Type B pancreatic cell (in vitro differentiated cells): Measurements from ENCODE around the gene NOL9. TPM values are rescaled to one million over a fixed set of nuclear protein-coding genes. Genes with fewer than 3 reads are reported as not detected.

Experiments used
- DNase-seq: peaks from one replicate; pipeline ENCODE4 v3.0.0; 2021; ENCODE audit warnings: mixed read lengths; ENCODE audit not compliant: unreplicated experiment; ENCODE audit errors: extremely low spot score
- H3K27ac Mint-ChIP-seq: 2 replicates; pipeline ENCODE4 v1.8.0; 2021; ENCODE audit warnings: mild to moderate bottlenecking, mixed read lengths
- H3K27me3 Mint-ChIP-seq: 2 replicates; pipeline ENCODE4 v1.8.0; 2021; ENCODE audit warnings: mixed read lengths
- H3K36me3 Mint-ChIP-seq: 2 replicates; pipeline ENCODE4 v1.8.0; 2021; ENCODE audit warnings: mixed read lengths
- H3K4me1 Mint-ChIP-seq: one replicate; pipeline ENCODE4 v1.8.0; 2021; ENCODE audit warnings: mixed read lengths; ENCODE audit not compliant: unreplicated experiment
- H3K4me3 Mint-ChIP-seq: 2 replicates; pipeline ENCODE4 v1.8.0; 2021; ENCODE audit warnings: mild to moderate bottlenecking, mixed read lengths
- H3K9me3 Mint-ChIP-seq: 2 replicates; pipeline ENCODE4 v1.8.0; 2021; ENCODE audit warnings: mixed read lengths
- CTCF ChIP-seq: fragments of 200-600 bp; sonication (generic); conservative IDR thresholded peaks from 2 replicates; pipeline ENCODE4 v1.5.0; 2021; ENCODE audit warnings: antibody characterized with exemption, mild to moderate bottlenecking
- total RNA-seq: library from RNA; stranded (reverse); gene quantifications from 2 replicates; pipeline ENCODE4 v1.2.1, GENCODE V29; 2021; ENCODE audit warnings: low replicate concordance

NOL9 gene
- total RNA-seq, 1 donor from 2014 or later = 43.0 TPM

DNA sequence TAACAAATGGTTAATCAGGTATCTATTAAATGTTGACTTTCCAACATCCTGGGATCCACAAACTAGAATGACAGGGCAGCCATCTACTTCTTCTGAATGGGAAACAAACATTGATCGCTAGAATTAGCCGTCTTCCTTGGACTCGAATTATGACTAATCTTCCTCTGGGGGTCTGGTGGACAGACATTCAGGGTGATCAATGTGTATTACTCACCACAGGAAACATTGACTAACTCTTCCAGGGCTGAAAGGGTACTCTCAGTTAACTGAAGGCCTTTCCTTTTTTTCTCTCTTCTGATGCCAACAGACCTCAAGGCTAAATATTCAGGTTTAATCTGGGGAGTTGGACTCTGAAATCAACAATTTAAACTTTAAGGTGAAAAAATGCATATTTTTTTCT lies 9.5 kb downstream of the NOL9 start:
- Mint-ChIP-seq H3K9me3 (no peaks in the 10 kb centered on the region), H3K36me3 (no peaks in the 10 kb centered on the region), H3K27ac (no peak overlapping the region)

DNA sequence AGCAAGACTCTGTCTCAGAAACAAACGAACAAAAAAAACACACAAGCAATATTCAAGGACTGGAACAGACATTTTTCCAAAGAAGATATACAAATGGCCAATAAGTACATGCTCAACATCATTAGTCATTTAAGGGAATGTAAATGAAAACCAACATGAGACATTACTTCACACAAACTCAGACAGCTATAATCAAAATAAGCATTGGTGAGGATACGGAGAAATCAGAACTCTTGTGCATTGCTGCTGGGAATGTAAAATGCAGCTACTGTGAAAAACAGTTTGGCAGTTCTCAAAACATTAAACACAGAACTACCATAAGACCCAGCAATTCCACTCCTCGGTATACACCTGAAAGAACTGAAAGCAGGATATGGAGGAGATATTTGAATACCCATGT lies 15.4 kb downstream of the NOL9 start:
- DNase-seq = no peak
- no peaks in the 10 kb centered on the region for H3K4me1 Mint-ChIP-seq
- H3K36me3 Mint-ChIP-seq = peaks cover 5% of the 10 kb centered on the region
- no peak overlapping the region for H3K27ac Mint-ChIP-seq
- no peak overlapping the region for H3K4me3 Mint-ChIP-seq
- no peaks in the 10 kb centered on the region for H3K27me3 Mint-ChIP-seq
- no peak for TF ChIP-seq CTCF
- no peaks in the 10 kb centered on the region for H3K9me3 Mint-ChIP-seq

More for the DNA sequence above, 9.5 kb downstream of the NOL9 start:
- TF ChIP-seq CTCF = no peak
- H3K27me3 Mint-ChIP-seq = no peaks in the 10 kb centered on the region
- no peak for DNase-seq
- no peaks in the 10 kb centered on the region for H3K4me1 Mint-ChIP-seq
- H3K4me3 Mint-ChIP-seq = no peak overlapping the region

GRCh38 chr1:6536291-6536690 lies 18.0 kb downstream of the NOL9 start:
- Mint-ChIP-seq H3K27ac (no peak overlapping the region), H3K36me3 (peaks cover 17% of the 10 kb centered on the region), H3K9me3 (no peaks in the 10 kb centered on the region), H3K4me1 (no peaks in the 10 kb centered on the region), H3K27me3 (no peaks in the 10 kb centered on the region), H3K4me3 (no peak overlapping the region)
- TF ChIP-seq CTCF = no peak
- no peak for DNase-seq

DNA sequence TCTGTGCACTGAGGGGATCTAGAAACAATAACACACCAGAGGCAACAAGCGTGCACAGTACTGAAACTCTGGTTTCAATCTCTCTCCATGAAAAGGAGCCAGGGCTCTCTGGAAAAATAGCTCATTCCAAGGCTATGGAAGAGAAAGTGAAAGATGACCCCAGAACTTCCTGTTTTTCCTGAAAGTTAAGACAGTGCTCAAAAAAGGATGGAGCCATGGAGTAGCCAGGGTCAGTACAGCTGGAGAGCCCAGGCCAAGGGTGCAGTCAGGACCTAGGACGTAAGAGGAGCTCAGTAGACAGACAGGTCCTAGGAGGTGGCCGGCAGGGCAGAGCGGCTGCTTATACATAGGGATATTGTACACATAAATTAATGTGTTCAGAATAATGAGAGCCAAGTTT lies 19.1 kb downstream of the NOL9 start:
- peaks cover 17% of the 10 kb centered on the region for H3K36me3 Mint-ChIP-seq
- TF ChIP-seq CTCF = no peak
- no peak overlapping the region for H3K4me3 Mint-ChIP-seq
- H3K27me3 Mint-ChIP-seq = no peaks in the 10 kb centered on the region
- H3K4me1 Mint-ChIP-seq = no peaks in the 10 kb centered on the region
- no peaks in the 10 kb centered on the region for H3K9me3 Mint-ChIP-seq
- no peak for DNase-seq
- H3K27ac Mint-ChIP-seq = no peak overlapping the region

DNA sequence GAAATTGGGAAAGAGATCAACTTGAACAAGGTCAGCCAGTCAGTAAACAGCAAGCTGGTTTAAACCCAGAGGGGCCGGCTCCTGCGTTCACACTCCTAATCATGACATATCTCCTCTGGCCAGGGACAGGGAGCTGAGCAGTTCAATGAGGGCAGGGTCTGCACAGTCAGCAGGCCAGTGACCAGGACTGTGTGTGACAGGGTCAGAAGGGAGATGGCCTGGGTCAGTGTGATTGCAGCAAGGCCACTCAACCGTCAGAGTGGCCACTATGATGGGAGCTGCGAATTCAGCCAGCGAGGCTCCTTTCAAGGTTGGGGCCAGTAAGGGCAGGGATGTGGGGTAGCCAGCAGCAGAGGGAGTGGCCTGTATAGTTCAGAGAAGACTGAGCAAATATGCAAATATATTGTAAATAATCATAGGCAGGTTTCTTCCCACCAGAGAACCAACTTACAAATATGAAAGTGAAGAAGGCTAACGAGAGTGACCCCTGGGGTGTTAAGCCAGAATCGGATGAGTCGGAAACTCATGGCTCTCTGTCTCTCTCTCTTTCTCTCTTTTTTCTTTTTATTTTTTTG lies 20.0 kb downstream of the NOL9 start:
- Mint-ChIP-seq H3K9me3 (no peaks in the 10 kb centered on the region), H3K36me3 (peaks cover 17% of the 10 kb centered on the region), H3K27me3 (no peaks in the 10 kb centered on the region), H3K4me3 (no peak overlapping the region), H3K4me1 (no peaks in the 10 kb centered on the region), H3K27ac (no peak overlapping the region)
- DNase-seq = no peak
- no peak for TF ChIP-seq CTCF

DNA sequence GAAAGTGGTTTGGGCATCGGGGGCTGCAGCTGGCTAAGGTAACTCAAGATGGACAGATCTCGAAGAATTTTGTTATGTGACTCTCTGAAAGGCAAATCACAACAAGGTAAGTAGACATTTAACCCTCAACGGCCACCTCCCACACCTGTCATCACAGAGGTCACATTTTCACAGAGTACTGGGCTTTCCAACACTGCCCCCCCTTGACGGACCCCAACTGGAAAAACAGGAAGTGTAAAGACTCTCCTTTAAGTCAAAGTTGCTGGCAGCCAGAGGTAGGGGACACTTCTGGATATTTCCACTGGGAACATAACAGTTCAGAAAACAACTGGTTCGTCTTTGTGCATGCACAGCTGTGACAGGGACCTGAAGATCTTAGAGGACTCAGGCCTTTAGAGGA lies 22.3 kb downstream of the NOL9 start:
- TF ChIP-seq CTCF = no peak
- no peak overlapping the region for H3K4me3 Mint-ChIP-seq
- peaks cover 21% of the 10 kb centered on the region for H3K36me3 Mint-ChIP-seq
- no peak overlapping the region for H3K27ac Mint-ChIP-seq
- no peaks in the 10 kb centered on the region for H3K9me3 Mint-ChIP-seq
- no peaks in the 10 kb centered on the region for H3K27me3 Mint-ChIP-seq
- H3K4me1 Mint-ChIP-seq = no peaks in the 10 kb centered on the region
- no peak for DNase-seq
